GM19239 (cell line): ENCODE results near the gene NUMBL.
"Not testable (repeated sequence)": the region's sequence is repeated elsewhere in the genome, so short reads cannot be mapped to it uniquely, and the experiment has no call there.

Experiments
- DNase-seq: peaks from one replicate; pipeline ENCODE4 v3.0.0; 2011; ENCODE audit warnings: low spot score; ENCODE audit not compliant: insufficient read length
- FAIRE-seq: peaks from 2 replicates; lab custom pipeline; 2011; peaks lifted over from hg19 to GRCh38; lab: Jason Lieb, UNC

NUMBL gene

GRCh38 chr19:40668991-40669614, 21.3 kb downstream of the NUMBL start:
- no peak for DNase-seq
- no peak for FAIRE-seq

DNA sequence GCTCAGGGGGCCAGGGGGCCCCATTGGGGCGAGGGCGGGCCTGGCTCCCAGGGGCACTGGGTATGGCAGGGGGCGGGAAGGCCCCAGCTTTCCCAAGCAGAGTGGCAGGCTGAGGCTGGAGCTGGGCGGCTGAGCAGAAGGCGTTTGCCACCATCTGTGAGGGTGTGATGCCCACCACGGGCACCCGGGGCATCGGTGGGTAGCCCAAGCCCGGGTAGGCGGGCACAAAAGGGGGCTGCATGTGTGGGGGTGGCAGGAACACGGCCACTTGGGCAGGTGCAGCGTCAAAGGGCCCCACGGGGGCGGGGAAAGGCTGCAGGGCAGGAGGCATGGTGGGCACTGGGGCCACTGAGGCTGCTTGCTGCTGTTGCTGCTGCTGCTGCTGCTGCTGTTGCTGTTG, 22.8 kb downstream of the NUMBL start:
- DNase-seq, result no peak
- FAIRE-seq, result no peak

DNA sequence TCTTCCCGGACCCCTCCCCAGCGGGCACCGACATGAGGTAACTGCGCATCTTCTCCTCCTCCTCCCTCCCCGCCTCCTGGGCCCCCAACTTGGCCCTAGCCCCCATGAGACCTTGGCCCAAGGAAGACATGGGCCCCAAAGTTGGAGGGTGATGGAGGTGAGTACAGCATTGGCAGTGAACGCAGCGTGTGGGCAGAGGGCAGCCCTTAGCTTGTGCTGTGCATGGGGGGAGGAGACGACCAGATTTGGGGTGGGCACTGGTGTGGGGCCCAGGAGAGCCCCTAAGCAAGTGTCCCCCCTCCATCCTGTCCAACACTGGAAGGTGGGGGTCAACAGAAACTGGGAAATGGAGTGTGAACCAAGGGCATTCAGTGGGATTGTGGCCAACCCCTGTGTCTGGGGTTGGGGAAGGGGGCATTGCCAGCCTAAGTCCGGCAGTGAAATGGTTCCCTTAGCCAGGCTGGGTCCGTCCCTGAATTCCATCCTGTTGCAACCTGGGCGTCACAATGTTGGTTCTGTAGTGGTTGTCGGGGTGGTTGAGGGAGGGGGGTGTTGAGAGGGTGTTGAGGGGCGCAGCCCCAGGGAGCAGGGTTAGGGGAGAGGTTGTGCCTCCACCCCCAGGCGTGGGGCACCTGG, 23.5 kb downstream of the NUMBL start:
- no peak for DNase-seq

GRCh38 chr19:40663695-40664692, 26.5 kb downstream of the NUMBL start:
- FAIRE-seq (no peak), DNase-seq (no peak)

More for the DNA sequence above, 23.5 kb downstream of the NUMBL start:
- no peak for FAIRE-seq

DNA sequence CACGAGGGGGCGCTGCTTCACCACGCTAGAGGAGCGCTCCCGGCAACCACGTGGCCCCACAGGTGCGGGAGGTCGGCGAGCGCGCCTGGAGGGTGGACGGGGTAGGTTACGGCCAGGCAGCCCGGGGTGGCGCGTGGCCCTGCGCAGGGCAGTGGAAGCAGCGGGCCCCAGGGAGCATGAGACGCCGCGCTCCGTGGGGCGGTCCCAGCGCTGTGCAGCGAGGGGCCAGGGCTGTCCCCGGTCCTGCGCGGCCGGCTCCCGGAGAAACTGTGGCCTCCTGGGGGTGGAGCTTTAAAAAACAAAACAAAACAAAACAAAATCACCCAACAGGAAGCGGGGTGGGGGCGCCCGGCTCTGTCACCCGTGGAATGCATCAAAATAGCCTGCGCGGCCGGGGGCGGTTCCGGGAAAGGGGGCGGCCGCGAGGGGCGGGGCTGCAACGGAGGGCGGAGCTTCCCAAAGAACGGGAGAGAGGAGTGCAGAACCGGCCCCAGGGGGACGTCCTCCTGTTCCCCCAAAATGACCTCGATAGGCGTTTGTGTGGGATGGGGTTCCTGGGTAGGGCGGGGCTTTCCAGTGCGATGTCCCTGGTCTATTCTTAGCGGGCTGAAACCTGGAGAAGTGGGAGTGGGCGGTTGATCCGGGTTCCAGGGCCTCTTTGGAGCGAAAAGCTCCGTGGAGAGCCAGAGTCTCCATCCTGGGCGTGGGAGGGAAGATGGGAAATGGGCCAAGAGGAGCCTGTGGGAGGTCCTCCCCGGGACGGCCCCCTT, 27.3 kb downstream of the NUMBL start:
- DNase-seq (peak; percentile 96), FAIRE-seq (peak; percentile 44)

- no peak for DNase-seq
These were observed 28.8 kb downstream of the NUMBL start for GRCh38 chr19:40661616-40662015.

DNA sequence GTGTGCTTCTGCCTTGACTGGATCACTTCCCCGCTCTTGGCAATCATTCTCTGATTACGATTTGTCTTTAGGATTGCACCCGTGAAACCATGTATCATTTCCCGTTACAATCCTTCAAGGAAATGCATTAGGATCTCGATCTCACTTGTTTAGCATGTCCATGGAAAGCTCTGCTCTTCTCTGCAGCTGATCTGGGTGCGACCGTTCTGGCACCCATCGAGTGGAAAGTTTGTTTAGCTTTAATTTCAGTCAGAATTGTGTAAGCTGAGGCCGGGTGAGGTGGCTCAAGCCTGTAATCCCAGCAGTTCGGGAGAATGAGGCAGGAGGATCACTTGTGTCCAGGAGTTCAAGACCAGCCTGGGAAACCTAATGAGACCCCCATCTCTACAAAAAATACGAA, 30.9 kb downstream of the NUMBL start:
- no peak for FAIRE-seq
- no peak for DNase-seq

More at GRCh38 chr19:40661616-40662015, 28.8 kb downstream of the NUMBL start:
- FAIRE-seq, result no peak

DNA sequence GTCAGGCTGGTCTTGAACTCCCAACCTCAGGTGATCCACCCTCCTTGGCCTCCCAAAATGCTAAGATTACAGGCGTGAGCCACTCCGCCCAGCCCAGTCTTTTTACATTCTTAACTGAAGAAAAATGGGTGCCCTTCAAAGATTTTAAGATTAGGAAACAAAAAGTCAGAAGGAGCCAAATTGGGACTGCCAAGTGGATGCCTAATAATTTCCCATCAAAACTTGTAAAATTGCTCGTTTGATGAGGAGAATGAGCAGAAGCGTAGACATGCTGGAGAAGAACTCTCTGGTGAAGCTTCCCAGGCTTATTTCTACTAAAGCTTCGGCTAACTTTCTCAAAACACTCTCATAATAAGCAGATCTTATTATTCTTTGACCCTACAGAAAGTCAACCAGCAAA, 31.3 kb downstream of the NUMBL start:
- FAIRE-seq, result no peak
- DNase-seq, result no peak

DNA sequence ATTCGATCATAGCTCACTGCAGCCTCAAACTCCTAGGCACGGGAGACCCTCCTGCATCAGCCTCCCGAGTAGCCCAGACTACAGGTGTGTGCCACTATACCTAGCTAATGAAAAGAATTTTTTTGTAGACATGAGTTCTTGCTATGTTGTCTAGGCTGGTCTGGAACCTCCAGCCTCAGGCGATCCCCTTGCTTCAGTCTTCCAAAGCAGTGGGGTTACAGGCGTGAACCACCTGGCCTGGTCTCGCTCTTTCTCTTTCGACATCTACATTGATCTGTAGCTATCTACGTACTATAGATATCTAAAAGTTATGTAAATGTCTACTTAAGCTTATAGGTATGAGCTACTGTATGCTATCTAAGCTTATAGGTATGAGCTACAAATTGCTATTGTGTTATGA, 32.4 kb downstream of the NUMBL start:
- DNase-seq, result no peak
- FAIRE-seq, result no peak

GRCh38 chr19:40655684-40656083, 34.8 kb downstream of the NUMBL start:
- FAIRE-seq, DNase-seq: not testable (repeated sequence)

GRCh38 chr19:40652303-40652702, 38.1 kb downstream of the NUMBL start:
- FAIRE-seq, DNase-seq: not testable (repeated sequence)

DNA sequence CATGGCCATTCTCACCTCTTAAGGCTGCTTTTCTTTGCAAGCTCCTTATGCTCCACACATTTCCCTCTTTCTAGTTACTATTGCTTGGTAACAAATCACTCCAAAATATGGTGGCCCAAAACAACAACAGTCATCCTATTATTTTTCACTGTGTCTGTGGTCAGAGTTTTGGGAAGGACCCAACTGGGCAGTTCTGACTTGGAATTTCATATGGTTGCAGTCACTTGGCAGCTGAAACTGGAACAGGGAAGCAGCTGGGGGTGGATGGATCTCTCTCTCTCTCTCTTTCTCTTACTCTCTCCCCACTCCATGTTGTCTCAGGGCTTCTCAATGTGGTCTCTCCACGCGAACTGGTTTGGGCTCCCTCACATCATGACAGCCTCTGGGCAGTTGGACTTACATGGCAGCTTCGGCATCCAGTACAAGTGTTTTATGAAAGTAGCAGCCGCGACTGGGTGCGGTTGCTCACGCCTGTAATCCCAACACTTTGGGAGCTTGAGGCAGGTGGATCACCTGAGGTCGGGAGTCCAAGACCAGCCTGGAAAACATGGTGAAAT, 39.6 kb downstream of the NUMBL start:
- FAIRE-seq (no peak), DNase-seq (no peak)

DNA sequence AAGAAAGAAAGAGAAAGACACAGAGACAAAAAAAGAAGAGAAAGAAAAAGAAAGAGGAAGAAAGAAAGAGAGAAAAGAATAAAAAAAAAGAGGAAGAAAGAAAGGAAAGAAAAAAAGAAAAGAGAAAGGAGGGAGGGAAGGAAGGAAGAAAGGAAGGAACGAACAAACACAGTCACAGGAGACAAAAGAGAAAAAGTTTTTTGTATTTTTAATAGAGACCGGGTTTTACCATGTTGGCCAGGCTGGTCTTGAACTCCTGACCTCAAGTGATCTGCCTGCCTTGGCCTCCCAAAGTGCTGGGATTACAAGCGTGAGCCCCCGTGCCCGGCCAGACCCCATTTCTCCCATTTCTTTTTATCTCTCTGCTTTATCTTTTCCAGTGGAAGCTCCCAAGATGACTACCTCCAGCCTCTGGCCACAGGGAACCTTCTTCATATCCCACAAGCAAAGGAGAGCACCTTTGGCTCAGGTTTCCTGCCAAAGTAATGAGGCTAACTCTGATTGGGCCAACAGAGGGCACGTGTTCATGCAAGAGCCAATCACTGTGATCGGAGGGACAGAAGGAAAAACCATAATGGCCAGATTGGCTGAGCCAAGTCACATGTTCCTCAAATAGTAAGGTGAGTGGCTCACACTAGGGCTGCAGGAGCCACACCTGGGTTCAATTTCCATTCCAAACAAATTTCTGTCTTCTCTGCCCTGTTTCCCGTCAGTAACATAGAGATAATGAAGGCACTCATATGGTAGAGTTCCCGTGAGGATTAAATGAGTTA, 40.4 kb downstream of the NUMBL start:
- not testable (repeated sequence) for DNase-seq, FAIRE-seq

DNA sequence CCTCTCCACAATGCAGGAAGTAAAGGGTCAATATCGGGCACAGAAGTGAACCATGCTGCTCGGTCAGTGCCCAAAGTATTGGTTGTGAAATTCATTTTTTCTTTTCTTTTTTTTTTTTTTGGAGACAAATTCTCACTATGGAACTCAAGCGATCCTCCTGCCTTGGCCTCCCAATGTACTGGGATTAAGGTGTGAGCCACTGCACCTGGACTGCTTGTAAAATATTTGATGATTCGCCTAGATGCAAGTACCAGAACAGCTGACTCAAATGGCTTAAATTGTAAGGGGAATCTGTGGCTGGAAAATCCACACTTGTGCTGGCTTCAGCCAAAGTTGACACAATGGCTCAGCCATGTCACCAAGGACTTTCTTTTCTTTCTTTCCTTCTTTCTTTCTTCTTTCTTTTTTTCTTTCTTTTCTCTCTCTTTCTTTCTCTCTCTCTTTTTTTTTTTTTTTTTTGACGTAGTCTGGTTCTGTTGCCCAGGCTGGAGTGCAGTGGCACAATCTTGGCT, 43.7 kb downstream of the NUMBL start:
- DNase-seq (no peak), FAIRE-seq (no peak)

GRCh38 chr19:40642757-40643305, 47.6 kb downstream of the NUMBL start:
- FAIRE-seq (no peak), DNase-seq (no peak)

DNA sequence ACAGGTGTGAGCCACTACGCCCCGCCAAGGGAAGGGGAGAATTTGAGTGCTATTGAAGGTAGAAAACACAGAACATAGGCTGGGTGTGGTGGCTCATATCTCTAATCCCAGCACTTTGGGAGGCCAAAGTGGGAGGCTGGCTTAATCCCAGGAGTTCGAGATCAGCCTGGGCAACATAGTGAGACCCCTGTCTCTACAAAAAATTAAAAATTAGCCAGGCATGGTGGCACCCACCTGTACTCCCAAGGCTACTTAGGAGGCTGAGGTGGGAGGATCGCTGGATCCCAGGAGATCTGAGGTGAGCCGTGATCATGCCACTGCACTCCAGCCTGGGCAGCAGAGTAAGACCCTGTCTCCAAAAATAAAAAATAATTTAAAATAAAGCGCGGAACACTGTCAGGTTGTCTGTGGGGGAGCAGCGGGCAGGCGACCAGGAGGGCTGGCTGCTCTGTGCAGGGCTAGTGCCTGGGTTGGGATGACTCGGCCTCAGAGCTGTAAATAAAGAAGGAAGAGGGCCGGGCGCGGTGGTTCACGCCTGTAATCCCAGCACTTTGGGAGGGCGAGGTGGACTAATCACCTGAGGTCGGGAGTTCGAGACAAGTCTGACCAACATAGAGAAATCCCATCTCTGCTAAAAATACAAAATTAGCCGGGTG, 48.3 kb downstream of the NUMBL start:
- DNase-seq (no peak), FAIRE-seq (no peak)

DNA sequence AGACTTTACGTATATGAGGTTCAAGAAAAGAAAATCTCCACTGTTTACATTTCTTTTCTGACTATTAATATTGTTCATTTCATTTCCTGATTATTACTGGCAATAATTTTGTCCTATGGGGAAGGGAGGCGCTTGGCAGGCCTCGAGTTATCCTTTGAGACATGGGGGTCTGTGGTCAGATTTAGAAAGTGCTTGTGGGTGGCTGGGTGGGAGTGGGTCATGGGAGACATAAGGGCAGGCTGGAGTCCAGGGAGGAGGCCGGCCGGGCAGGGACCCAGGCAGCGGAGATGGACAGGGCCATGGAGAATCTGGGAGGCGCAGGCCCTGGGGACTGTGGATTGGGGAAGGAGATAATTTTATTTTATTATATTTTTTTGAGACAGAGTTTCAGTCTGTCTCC, 49.2 kb downstream of the NUMBL start:
- DNase-seq, result no peak
- no peak for FAIRE-seq

DNA sequence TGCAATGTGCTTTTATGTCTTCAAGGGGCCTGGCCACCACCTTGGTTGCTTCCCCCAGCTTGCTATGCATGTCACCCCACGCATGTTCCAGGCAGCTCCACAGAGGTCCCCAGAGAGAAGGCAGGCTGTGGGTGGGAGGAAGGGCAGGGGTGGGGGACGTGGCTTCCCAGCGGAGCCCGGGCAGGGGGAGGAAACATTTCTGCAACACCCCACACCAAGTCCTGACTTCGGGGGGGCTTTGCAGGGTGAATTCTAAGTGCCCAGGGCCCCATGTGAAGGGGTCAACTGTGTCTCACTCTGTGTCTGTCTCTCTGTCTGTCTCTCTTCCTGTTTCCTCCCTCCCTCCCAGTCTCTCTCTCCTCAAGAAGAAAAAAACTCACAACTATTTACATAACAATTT, 49.7 kb downstream of the NUMBL start:
- FAIRE-seq (no peak), DNase-seq (no peak)
